ENCODE measurements around the gene STK36.

Gene STK36

GRCh38 chr2:218691234-218691633, 19.3 kb downstream of the STK36 start:
- no peak for ATAC-seq
- Mint-ChIP-seq H3K27me3 (no peaks in the 10 kb centered on the region), H3K4me1 (no peaks in the 10 kb centered on the region), H3K9me3 (no peaks in the 10 kb centered on the region), H3K4me3 (no peak overlapping the region), H3K36me3 (ENCODE audit: low read depth) (no peaks in the 10 kb centered on the region), H3K27ac (no peak overlapping the region)
- DNase-seq = no peak

- no peak overlapping the region for H3K4me3 Mint-ChIP-seq
- no peaks in the 10 kb centered on the region for H3K9me3 Mint-ChIP-seq
- H3K36me3 Mint-ChIP-seq (ENCODE audit: low read depth) = no peaks in the 10 kb centered on the region
- no peaks in the 10 kb centered on the region for H3K27me3 Mint-ChIP-seq
- no peaks in the 10 kb centered on the region for H3K4me1 Mint-ChIP-seq
- DNase-seq (no peak), ATAC-seq (no peak)
- H3K27ac Mint-ChIP-seq = no peak overlapping the region
Measured at GRCh38 chr2:218694405-218695145, 22.7 kb downstream of the STK36 start.

GRCh38 chr2:218698885-218699284, 27.0 kb downstream of the STK36 start:
- DNase-seq (no peak), ATAC-seq (no peak)
- no peak overlapping the region for H3K4me3 Mint-ChIP-seq
- H3K4me1 Mint-ChIP-seq = no peaks in the 10 kb centered on the region
- no peaks in the 10 kb centered on the region for H3K9me3 Mint-ChIP-seq
- no peaks in the 10 kb centered on the region for H3K27me3 Mint-ChIP-seq
- no peaks in the 10 kb centered on the region for H3K36me3 Mint-ChIP-seq (ENCODE audit: low read depth)
- H3K27ac Mint-ChIP-seq = no peak overlapping the region

GRCh38 chr2:218701806-218702205, 29.9 kb downstream of the STK36 start:
- H3K27me3 Mint-ChIP-seq = no peaks in the 10 kb centered on the region
- no peak overlapping the region for H3K27ac Mint-ChIP-seq
- DNase-seq = no peak
- no peaks in the 10 kb centered on the region for H3K36me3 Mint-ChIP-seq (ENCODE audit: low read depth)
- H3K4me3 Mint-ChIP-seq = no peak overlapping the region
- H3K4me1 Mint-ChIP-seq = no peaks in the 10 kb centered on the region
- ATAC-seq = no peak
- no peaks in the 10 kb centered on the region for H3K9me3 Mint-ChIP-seq

- Mint-ChIP-seq H3K36me3 (ENCODE audit: low read depth) (no peaks in the 10 kb centered on the region), H3K4me3 (no peak overlapping the region), H3K27ac (no peak overlapping the region), H3K9me3 (no peaks in the 10 kb centered on the region), H3K4me1 (no peaks in the 10 kb centered on the region), H3K27me3 (peaks cover 3% of the 10 kb centered on the region)
- no peak for ATAC-seq
- no peak for DNase-seq
Measured at GRCh38 chr2:218703341-218703740, 31.5 kb downstream of the STK36 start.

- no peaks in the 10 kb centered on the region for H3K36me3 Mint-ChIP-seq (ENCODE audit: low read depth)
- H3K4me3 Mint-ChIP-seq = no peak overlapping the region
- no peak overlapping the region for H3K27ac Mint-ChIP-seq
Measured at GRCh38 chr2:218708086-218708485, 36.2 kb downstream of the STK36 start.

GRCh38 chr2:218709908-218710307, 38.0 kb downstream of the STK36 start:
- Mint-ChIP-seq H3K4me3 (peak overlapping the region; percentile 98), H3K9me3 (no peaks in the 10 kb centered on the region), H3K36me3 (ENCODE audit: low read depth) (no peaks in the 10 kb centered on the region), H3K27ac (peak overlapping the region; percentile 35), H3K27me3 (peaks cover 3% of the 10 kb centered on the region), H3K4me1 (peaks cover 23% of the 10 kb centered on the region)
- ATAC-seq (no peak), DNase-seq (no peak)

More at GRCh38 chr2:218708086-218708485, 36.2 kb downstream of the STK36 start:
- peaks cover 16% of the 10 kb centered on the region for H3K4me1 Mint-ChIP-seq
- ATAC-seq = no peak
- H3K9me3 Mint-ChIP-seq = no peaks in the 10 kb centered on the region
- DNase-seq = no peak
- peaks cover 3% of the 10 kb centered on the region for H3K27me3 Mint-ChIP-seq

GRCh38 chr2:218710334-218710686, 38.4 kb downstream of the STK36 start:
- H3K27me3 Mint-ChIP-seq = peaks cover 3% of the 10 kb centered on the region
- no peaks in the 10 kb centered on the region for H3K36me3 Mint-ChIP-seq (ENCODE audit: low read depth)
- no peaks in the 10 kb centered on the region for H3K9me3 Mint-ChIP-seq
- peak overlapping the region; percentile 98 for H3K4me3 Mint-ChIP-seq
- no peak for ATAC-seq
- peaks cover 23% of the 10 kb centered on the region for H3K4me1 Mint-ChIP-seq
- DNase-seq = no peak
- peak overlapping the region; percentile 89 for H3K27ac Mint-ChIP-seq

GRCh38 chr2:218710687-218711549, 39.0 kb downstream of the STK36 start, which contains the start of gene TTLL4:
Gene TTLL4, plus strand, starts transcription at chr2:218710835. Its CDS starts 26,842 bp downstream, at chr2:218737677.
- Mint-ChIP-seq H3K9me3 (no peaks in the 10 kb centered on the region), H3K4me3 (peak within 1 kb of the TSS; percentile 98), H3K27ac (peak within 1 kb of the TSS; percentile 89), H3K36me3 (ENCODE audit: low read depth) (peaks cover 2% of the 10 kb centered on the region), H3K4me1 (peaks cover 23% of the 10 kb centered on the region), H3K27me3 (peaks cover 3% of the 10 kb centered on the region)
- ATAC-seq (peak; percentile 98), DNase-seq (peak; percentile 98)

GRCh38 chr2:218711550-218711929, 39.7 kb downstream of the STK36 start:
- H3K27ac Mint-ChIP-seq = peak overlapping the region; percentile 89
- no peak for ATAC-seq
- H3K4me1 Mint-ChIP-seq = peaks cover 23% of the 10 kb centered on the region
- DNase-seq = no peak
- H3K27me3 Mint-ChIP-seq = peaks cover 3% of the 10 kb centered on the region
- peaks cover 5% of the 10 kb centered on the region for H3K36me3 Mint-ChIP-seq (ENCODE audit: low read depth)
- H3K4me3 Mint-ChIP-seq = peak overlapping the region; percentile 98
- no peaks in the 10 kb centered on the region for H3K9me3 Mint-ChIP-seq

GRCh38 chr2:218713922-218714321, 42.0 kb downstream of the STK36 start:
- ATAC-seq (no peak), DNase-seq (no peak)
- peaks cover 11% of the 10 kb centered on the region for H3K36me3 Mint-ChIP-seq (ENCODE audit: low read depth)
- H3K9me3 Mint-ChIP-seq = no peaks in the 10 kb centered on the region
- H3K27ac Mint-ChIP-seq = no peak overlapping the region
- H3K4me1 Mint-ChIP-seq = peaks cover 33% of the 10 kb centered on the region
- no peak overlapping the region for H3K4me3 Mint-ChIP-seq
- H3K27me3 Mint-ChIP-seq = no peaks in the 10 kb centered on the region

GRCh38 chr2:218716070-218716469, 44.2 kb downstream of the STK36 start:
- H3K36me3 Mint-ChIP-seq (ENCODE audit: low read depth) = peaks cover 20% of the 10 kb centered on the region

GRCh38 chr2:218717262-218717661, 45.4 kb downstream of the STK36 start:
- Mint-ChIP-seq H3K9me3 (no peaks in the 10 kb centered on the region), H3K27me3 (no peaks in the 10 kb centered on the region), H3K4me3 (no peak overlapping the region), H3K4me1 (peaks cover 18% of the 10 kb centered on the region), H3K36me3 (ENCODE audit: low read depth) (peaks cover 20% of the 10 kb centered on the region), H3K27ac (no peak overlapping the region)
- no peak for DNase-seq
- ATAC-seq = peak; percentile 43

More at GRCh38 chr2:218716070-218716469, 44.2 kb downstream of the STK36 start:
- DNase-seq = no peak
- no peak for ATAC-seq
- Mint-ChIP-seq H3K27me3 (no peaks in the 10 kb centered on the region), H3K27ac (no peak overlapping the region), H3K4me3 (no peak overlapping the region), H3K9me3 (no peaks in the 10 kb centered on the region), H3K4me1 (peaks cover 29% of the 10 kb centered on the region)

GRCh38 chr2:218718058-218718457, 46.2 kb downstream of the STK36 start:
- H3K27me3 Mint-ChIP-seq = no peaks in the 10 kb centered on the region
- no peak for DNase-seq
- H3K9me3 Mint-ChIP-seq = no peaks in the 10 kb centered on the region
- no peak overlapping the region for H3K27ac Mint-ChIP-seq
- no peak overlapping the region for H3K4me3 Mint-ChIP-seq
- no peak for ATAC-seq
- peaks cover 24% of the 10 kb centered on the region for H3K4me1 Mint-ChIP-seq
- H3K36me3 Mint-ChIP-seq (ENCODE audit: low read depth) = peaks cover 20% of the 10 kb centered on the region

- no peak overlapping the region for H3K27ac Mint-ChIP-seq
- peaks cover 26% of the 10 kb centered on the region for H3K36me3 Mint-ChIP-seq (ENCODE audit: low read depth)
- peaks cover 24% of the 10 kb centered on the region for H3K4me1 Mint-ChIP-seq
- H3K4me3 Mint-ChIP-seq = no peak overlapping the region
- no peak for ATAC-seq
- H3K27me3 Mint-ChIP-seq = no peaks in the 10 kb centered on the region
- no peak for DNase-seq
- H3K9me3 Mint-ChIP-seq = no peaks in the 10 kb centered on the region
Measured at GRCh38 chr2:218719457-218719856, 47.6 kb downstream of the STK36 start.
